ENCODE data around the gene SYT17.

The SYT17 gene

DNA sequence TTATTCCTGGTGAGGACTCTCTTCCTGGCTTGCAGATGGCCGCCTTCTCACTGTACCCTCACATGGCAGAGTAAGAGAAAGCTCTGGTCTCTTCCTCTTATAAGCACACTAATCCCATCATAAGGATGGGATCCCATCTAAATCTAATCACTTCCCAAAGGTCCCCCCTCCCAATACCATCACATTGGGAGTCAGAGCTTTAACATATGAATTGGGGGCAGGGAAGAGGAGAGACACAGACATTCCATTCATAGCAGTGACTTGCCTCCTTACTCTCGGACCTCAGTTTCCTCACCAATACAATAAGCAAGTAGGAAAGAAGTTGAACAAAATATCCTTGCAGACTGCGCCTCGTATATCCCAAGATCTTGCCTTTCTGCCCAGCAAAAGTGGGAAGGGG, 119.2 kb downstream of the SYT17 start:
- no peak for TF ChIP-seq YY1 (IDR thresholded peaks at IDR 0.05; ENCODE audit: insufficient read depth, insufficient read length)
- no peak for TF ChIP-seq SUZ12 (IDR thresholded peaks at IDR 0.05; ENCODE audit: extremely low read depth, insufficient read depth, insufficient read length)
- no peak for TF ChIP-seq ZNF274 (IDR thresholded peaks at IDR 0.05; ENCODE audit: low read depth, low read length)
- H3K36me3 ChIP-seq (ENCODE audit: insufficient read depth, insufficient read length, low read length), result no peaks in the 10 kb centered on the region
- DNase-seq (ENCODE audit: low read depth, low spot score), result peak; percentile 63
- H3K27me3 ChIP-seq (ENCODE audit: insufficient read depth, insufficient read length), result no peaks in the 10 kb centered on the region
- peaks cover 22% of the 10 kb centered on the region for H3K4me1 ChIP-seq (ENCODE audit: insufficient read depth, insufficient read length)
- peak overlapping the region; percentile 11 for H3K9ac ChIP-seq (ENCODE audit: insufficient read length, low read depth)
- no peaks in the 10 kb centered on the region for H3K9me3 ChIP-seq (ENCODE audit: insufficient read depth, low read length)
- no peak overlapping the region for H3K4me3 ChIP-seq (ENCODE audit: insufficient read length, low read depth)

DNA sequence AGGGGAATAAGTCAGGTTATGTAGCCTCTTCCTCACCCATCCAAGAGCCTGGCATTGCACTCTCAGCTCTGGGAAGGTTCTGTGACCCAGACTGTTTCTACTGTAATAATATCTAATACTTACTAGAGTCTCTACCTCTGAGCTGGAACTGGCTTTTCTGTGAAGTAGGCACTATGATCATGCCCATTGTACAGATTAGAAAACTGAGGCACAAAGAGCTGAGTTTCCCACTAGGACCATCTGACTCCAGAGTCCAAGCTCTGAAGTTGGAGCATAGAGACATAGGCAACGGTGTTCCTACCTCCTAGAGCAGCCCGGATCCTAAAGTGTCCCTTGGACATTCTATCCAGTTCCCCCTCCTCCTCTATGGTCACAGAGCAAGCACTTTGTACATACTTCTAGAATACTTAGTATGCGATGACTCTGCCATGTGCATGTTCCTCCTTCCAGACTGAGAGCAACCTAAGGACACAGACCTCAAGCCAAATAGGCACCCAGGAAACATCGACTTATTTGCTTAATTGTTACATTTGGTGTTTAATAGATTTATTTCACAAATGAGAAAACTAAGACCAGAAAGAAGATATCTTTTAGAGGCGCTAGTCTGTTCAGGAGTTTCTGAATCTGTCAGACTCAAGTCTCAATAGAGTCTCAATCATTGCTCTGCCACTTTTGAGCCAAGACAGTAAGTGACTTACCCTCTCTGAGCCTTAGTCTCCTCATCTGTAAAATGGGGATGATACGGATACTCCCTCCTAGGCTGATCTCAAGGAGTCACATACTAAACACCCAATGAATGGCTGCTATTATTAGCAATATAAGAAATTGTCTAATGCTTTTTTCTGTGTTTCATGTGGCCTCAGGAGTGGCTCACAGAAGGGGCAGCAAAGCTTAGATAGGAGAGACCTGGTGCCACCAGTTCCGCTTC, 121.1 kb downstream of the SYT17 start:
- Histone ChIP-seq H3K9me3 (ENCODE audit: insufficient read depth, low read length) (no peaks in the 10 kb centered on the region), H3K4me3 (ENCODE audit: insufficient read length, low read depth) (no peak overlapping the region), H3K9ac (ENCODE audit: insufficient read length, low read depth) (peak overlapping the region; percentile 5), H3K36me3 (ENCODE audit: insufficient read depth, insufficient read length, low read length) (no peaks in the 10 kb centered on the region), H3K4me1 (ENCODE audit: insufficient read depth, insufficient read length) (peaks cover 22% of the 10 kb centered on the region), H3K27me3 (ENCODE audit: insufficient read depth, insufficient read length) (no peaks in the 10 kb centered on the region)
- no peak for TF ChIP-seq YY1 (IDR thresholded peaks at IDR 0.05; ENCODE audit: insufficient read depth, insufficient read length)
- TF ChIP-seq ZNF274 (IDR thresholded peaks at IDR 0.05; ENCODE audit: low read depth, low read length), result no peak
- no peak for TF ChIP-seq SUZ12 (IDR thresholded peaks at IDR 0.05; ENCODE audit: extremely low read depth, insufficient read depth, insufficient read length)
- DNase-seq (ENCODE audit: low read depth, low spot score), result no peak

DNA sequence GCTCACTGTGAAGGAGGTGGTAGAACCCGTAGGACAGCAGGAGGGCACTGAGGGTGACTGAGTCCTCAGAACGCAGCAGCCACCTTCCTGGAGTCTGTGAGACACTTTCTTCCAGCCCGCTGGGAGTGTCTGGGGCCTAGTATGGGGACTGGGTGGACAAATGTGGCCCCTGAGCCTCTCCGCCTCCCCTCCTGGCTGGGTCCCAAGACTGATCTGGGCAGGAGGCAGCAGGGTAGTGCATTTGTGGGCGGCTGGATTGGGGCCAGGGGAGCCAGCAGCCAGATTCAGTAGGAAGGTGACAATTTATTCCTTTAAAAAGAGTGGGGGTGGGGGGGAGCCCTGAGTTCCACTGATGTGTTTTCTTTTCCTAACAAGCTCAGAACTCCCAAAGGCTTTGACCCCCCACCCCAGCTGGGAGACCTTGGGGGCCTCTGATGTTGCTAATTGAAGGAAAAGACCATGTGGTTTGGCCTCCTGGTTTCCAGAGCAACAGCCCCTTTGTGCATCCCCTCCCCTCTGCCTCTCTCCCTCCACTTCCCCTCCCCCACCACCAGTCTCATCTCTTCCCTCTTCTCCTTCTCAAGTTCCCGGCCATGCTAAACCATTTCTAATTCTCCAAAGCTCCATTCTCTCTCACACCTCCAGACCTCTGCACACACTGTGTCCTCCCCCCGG, 121.9 kb downstream of the SYT17 start:
- H3K9me3 ChIP-seq (ENCODE audit: insufficient read depth, low read length), result no peaks in the 10 kb centered on the region
- H3K27me3 ChIP-seq (ENCODE audit: insufficient read depth, insufficient read length), result no peaks in the 10 kb centered on the region
- peaks cover 22% of the 10 kb centered on the region for H3K4me1 ChIP-seq (ENCODE audit: insufficient read depth, insufficient read length)
- peak overlapping the region; percentile 5 for H3K9ac ChIP-seq (ENCODE audit: insufficient read length, low read depth)
- H3K36me3 ChIP-seq (ENCODE audit: insufficient read depth, insufficient read length, low read length), result no peaks in the 10 kb centered on the region
- no peak overlapping the region for H3K4me3 ChIP-seq (ENCODE audit: insufficient read length, low read depth)
- DNase-seq (ENCODE audit: low read depth, low spot score), result no peak
- TF ChIP-seq ZNF274 (IDR thresholded peaks at IDR 0.05; ENCODE audit: low read depth, low read length) (no peak), YY1 (IDR thresholded peaks at IDR 0.05; ENCODE audit: insufficient read depth, insufficient read length) (no peak), SUZ12 (IDR thresholded peaks at IDR 0.05; ENCODE audit: extremely low read depth, insufficient read depth, insufficient read length) (no peak)

DNA sequence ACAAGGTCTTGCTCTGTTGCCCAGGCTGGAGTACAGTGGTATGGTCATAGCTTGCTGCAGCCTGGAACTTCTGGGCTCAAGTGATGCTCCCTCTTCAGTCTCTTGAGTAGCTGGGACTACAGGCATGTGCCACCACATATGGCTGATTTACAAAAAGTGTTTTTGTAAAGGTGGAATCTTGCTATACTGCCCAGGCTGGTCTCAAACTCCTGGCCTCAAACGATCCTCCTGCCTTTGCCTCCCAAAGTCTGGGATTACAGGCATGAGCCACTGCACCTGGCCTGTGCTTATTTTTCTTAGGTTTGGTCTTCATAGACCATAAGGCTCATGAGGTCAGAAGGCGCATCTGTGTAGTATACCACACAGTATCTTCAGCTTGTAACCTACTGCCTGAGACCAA, 122.8 kb downstream of the SYT17 start:
- Histone ChIP-seq H3K27me3 (ENCODE audit: insufficient read depth, insufficient read length) (no peaks in the 10 kb centered on the region), H3K36me3 (ENCODE audit: insufficient read depth, insufficient read length, low read length) (no peaks in the 10 kb centered on the region), H3K4me1 (ENCODE audit: insufficient read depth, insufficient read length) (peaks cover 19% of the 10 kb centered on the region), H3K4me3 (ENCODE audit: insufficient read length, low read depth) (no peak overlapping the region), H3K9me3 (ENCODE audit: insufficient read depth, low read length) (no peaks in the 10 kb centered on the region), H3K9ac (ENCODE audit: insufficient read length, low read depth) (no peak overlapping the region)
- TF ChIP-seq YY1 (IDR thresholded peaks at IDR 0.05; ENCODE audit: insufficient read depth, insufficient read length) (no peak), SUZ12 (IDR thresholded peaks at IDR 0.05; ENCODE audit: extremely low read depth, insufficient read depth, insufficient read length) (no peak), ZNF274 (IDR thresholded peaks at IDR 0.05; ENCODE audit: low read depth, low read length) (no peak)
- no peak for DNase-seq (ENCODE audit: low read depth, low spot score)

DNA sequence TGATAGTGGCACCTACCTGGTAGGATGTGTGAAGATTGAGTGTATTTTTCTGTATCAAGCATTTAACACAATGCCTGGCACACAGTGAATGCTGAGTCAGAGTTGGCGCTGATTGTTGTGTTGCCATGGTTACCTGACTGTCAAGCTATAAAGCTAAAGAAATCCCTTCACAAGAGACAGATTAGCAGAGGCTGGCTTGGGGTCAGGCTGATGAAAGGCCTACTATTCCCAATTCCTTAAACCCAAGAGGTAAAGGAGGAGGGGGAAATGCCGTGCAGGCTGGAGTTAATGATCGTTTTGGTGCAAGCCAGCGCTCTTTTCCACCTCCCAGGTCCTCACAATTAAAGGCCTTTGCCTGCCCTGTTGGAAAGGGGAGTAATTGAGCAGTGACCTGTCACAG, 123.4 kb downstream of the SYT17 start:
- H3K4me1 ChIP-seq (ENCODE audit: insufficient read depth, insufficient read length), result peaks cover 15% of the 10 kb centered on the region
- H3K27me3 ChIP-seq (ENCODE audit: insufficient read depth, insufficient read length), result no peaks in the 10 kb centered on the region
- DNase-seq (ENCODE audit: low read depth, low spot score), result peak; percentile 74
- H3K4me3 ChIP-seq (ENCODE audit: insufficient read length, low read depth), result no peak overlapping the region
- TF ChIP-seq SUZ12 (IDR thresholded peaks at IDR 0.05; ENCODE audit: extremely low read depth, insufficient read depth, insufficient read length) (no peak), ZNF274 (IDR thresholded peaks at IDR 0.05; ENCODE audit: low read depth, low read length) (no peak), YY1 (IDR thresholded peaks at IDR 0.05; ENCODE audit: insufficient read depth, insufficient read length) (no peak)
- no peaks in the 10 kb centered on the region for H3K9me3 ChIP-seq (ENCODE audit: insufficient read depth, low read length)
- no peak overlapping the region for H3K9ac ChIP-seq (ENCODE audit: insufficient read length, low read depth)
- no peaks in the 10 kb centered on the region for H3K36me3 ChIP-seq (ENCODE audit: insufficient read depth, insufficient read length, low read length)

DNA sequence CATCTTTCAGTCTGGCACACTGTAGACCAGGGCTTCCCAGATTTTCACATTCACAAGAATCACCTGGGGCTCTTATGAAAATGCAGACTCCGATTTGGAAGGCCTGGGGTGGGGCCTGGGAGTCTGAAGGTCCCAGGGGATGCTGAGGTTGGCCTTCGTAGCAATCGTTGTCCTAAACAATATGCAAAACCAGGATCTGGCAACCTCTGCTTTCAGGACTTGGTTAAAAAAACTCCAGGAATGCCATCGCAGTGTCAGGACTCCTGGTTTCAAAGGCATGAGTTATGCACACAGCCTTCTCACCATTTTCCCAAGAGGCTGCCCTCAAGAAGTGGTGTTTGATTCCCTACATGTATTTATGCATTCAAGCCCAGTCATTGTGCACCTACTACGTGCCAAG, 124.1 kb downstream of the SYT17 start:
- no peaks in the 10 kb centered on the region for H3K9me3 ChIP-seq (ENCODE audit: insufficient read depth, low read length)
- DNase-seq (ENCODE audit: low read depth, low spot score), result no peak
- H3K4me1 ChIP-seq (ENCODE audit: insufficient read depth, insufficient read length), result peaks cover 15% of the 10 kb centered on the region
- H3K9ac ChIP-seq (ENCODE audit: insufficient read length, low read depth), result no peak overlapping the region
- H3K4me3 ChIP-seq (ENCODE audit: insufficient read length, low read depth), result no peak overlapping the region
- H3K36me3 ChIP-seq (ENCODE audit: insufficient read depth, insufficient read length, low read length), result no peaks in the 10 kb centered on the region
- H3K27me3 ChIP-seq (ENCODE audit: insufficient read depth, insufficient read length), result no peaks in the 10 kb centered on the region
- TF ChIP-seq YY1 (IDR thresholded peaks at IDR 0.05; ENCODE audit: insufficient read depth, insufficient read length), result no peak
- no peak for TF ChIP-seq SUZ12 (IDR thresholded peaks at IDR 0.05; ENCODE audit: extremely low read depth, insufficient read depth, insufficient read length)
- TF ChIP-seq ZNF274 (IDR thresholded peaks at IDR 0.05; ENCODE audit: low read depth, low read length), result no peak

DNA sequence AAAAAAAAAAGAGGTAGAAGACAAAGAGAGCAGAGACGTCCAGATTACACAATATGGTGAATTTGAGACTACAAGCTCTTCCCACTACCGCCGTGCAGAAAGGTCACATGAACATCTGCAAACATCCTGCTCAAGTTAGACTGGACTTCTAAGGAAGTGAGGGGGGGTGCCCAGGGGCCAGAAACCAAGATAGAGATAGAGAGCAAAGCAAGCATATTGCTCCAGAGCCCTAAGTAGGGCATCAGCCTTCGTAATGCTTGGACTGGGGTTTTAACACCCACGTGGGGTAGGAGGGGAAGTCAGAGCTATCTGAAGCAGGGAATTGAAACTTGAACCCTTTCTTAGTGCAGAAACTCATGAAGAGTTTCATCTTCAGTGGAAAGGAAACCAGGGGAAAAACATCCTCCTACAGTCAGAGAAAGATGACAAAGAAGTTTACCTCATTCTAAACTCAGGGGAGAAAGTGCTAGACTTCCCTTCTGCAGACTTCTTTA, 126.2 kb downstream of the SYT17 start:
- Histone ChIP-seq H3K27me3 (ENCODE audit: insufficient read depth, insufficient read length) (no peaks in the 10 kb centered on the region), H3K4me1 (ENCODE audit: insufficient read depth, insufficient read length) (peaks cover 8% of the 10 kb centered on the region), H3K9ac (ENCODE audit: insufficient read length, low read depth) (no peak overlapping the region), H3K4me3 (ENCODE audit: insufficient read length, low read depth) (no peak overlapping the region), H3K36me3 (ENCODE audit: insufficient read depth, insufficient read length, low read length) (no peaks in the 10 kb centered on the region), H3K9me3 (ENCODE audit: insufficient read depth, low read length) (no peaks in the 10 kb centered on the region)
- TF ChIP-seq SUZ12 (IDR thresholded peaks at IDR 0.05; ENCODE audit: extremely low read depth, insufficient read depth, insufficient read length), result no peak
- TF ChIP-seq ZNF274 (IDR thresholded peaks at IDR 0.05; ENCODE audit: low read depth, low read length), result no peak
- no peak for TF ChIP-seq YY1 (IDR thresholded peaks at IDR 0.05; ENCODE audit: insufficient read depth, insufficient read length)
- DNase-seq (ENCODE audit: low read depth, low spot score), result no peak
